Esophagus mucosa (tissue), 1 donor: Measurements from ENCODE around the gene CTBP1. TPM values are rescaled to one million over a fixed set of nuclear protein-coding genes. Genes with fewer than 3 reads are reported as not detected.
"Not testable (repeated sequence)": the region's sequence is repeated elsewhere in the genome, so short reads cannot be mapped to it uniquely, and the experiment has no call there.

Source experiments
- ATAC-seq: fragments of 200-7000 bp; cut with Tn5 transposase; one replicate; pipeline ENCODE4 v1.9.1; 2020
- total RNA-seq: library from RNA; stranded (reverse); gene quantifications from one replicate; pipeline ENCODE4 v1.2.4, GENCODE V29; 2023
- donor health status: DM: yes; HTN: yes; CAD: no.

The CTBP1 gene
- 89.4 TPM for total RNA-seq

- ATAC-seq = peak; percentile 80
These were observed at the start of gene CTBP1 for GRCh38 chr4:1248245-1249147. CTBP1 (minus strand) TSS chr4:1249130; CDS start chr4:1241331, 7,799 bp downstream.

GRCh38 chr4:1298461-1298860 lies 49.5 kb upstream of the CTBP1 start:
- ATAC-seq = no peak

- ATAC-seq = no peak
These were observed 48.8 kb upstream of the CTBP1 start for GRCh38 chr4:1297456-1298325.

- ATAC-seq = no peak
These were observed 48.1 kb upstream of the CTBP1 start for GRCh38 chr4:1297023-1297395.

- ATAC-seq = peak; percentile 11
These were observed 47.5 kb upstream of the CTBP1 start for GRCh38 chr4:1296324-1297022.

- no peak for ATAC-seq
These were observed 46.6 kb upstream of the CTBP1 start for GRCh38 chr4:1295405-1296055.

GRCh38 chr4:1294891-1295290 lies 46.0 kb upstream of the CTBP1 start:
- ATAC-seq = no peak

- ATAC-seq = no peak
These were observed 45.5 kb upstream of the CTBP1 start for GRCh38 chr4:1294424-1294823.

GRCh38 chr4:1293991-1294390 lies 45.1 kb upstream of the CTBP1 start:
- ATAC-seq = no peak

GRCh38 chr4:1293531-1293941 lies 44.6 kb upstream of the CTBP1 start:
- no peak for ATAC-seq

GRCh38 chr4:1292703-1293011 lies 43.7 kb upstream of the CTBP1 start:
- ATAC-seq = not testable (repeated sequence)

GRCh38 chr4:1291996-1292702 lies 43.2 kb upstream of the CTBP1 start:
- no peak for ATAC-seq

- ATAC-seq = no peak
These were observed 42.2 kb upstream of the CTBP1 start for GRCh38 chr4:1291091-1291490.

GRCh38 chr4:1290165-1290977 lies 41.4 kb upstream of the CTBP1 start:
- ATAC-seq = peak; percentile 54

GRCh38 chr4:1289207-1290164 lies 40.6 kb upstream of the CTBP1 start, which contains the start of gene MAEA:
MAEA (plus strand) TSS chr4:1289891; CDS start chr4:1289914, 23 bp downstream.
- ATAC-seq = peak; percentile 95

GRCh38 chr4:1288786-1289185 lies 39.9 kb upstream of the CTBP1 start:
- ATAC-seq = no peak

- no peak for ATAC-seq
These were observed 37.0 kb upstream of the CTBP1 start for GRCh38 chr4:1285790-1286553.

GRCh38 chr4:1285151-1285789 lies 36.3 kb upstream of the CTBP1 start:
- no peak for ATAC-seq
